RWPE2 (cell line): ENCODE data around the gene HUNK.

Source experiments
- ATAC-seq: fragments of 200-7000 bp; cut with Tn5 transposase; 3 replicates; pipeline ENCODE4 v1.9.1; 2021; ENCODE audit warnings: low read depth
- DNase-seq: peaks from one replicate; pipeline ENCODE4 v3.0.0-alpha.2; 2020; ENCODE audit warnings: low spot score
- H3K27ac ChIP-seq: fragments of 450-650 bp; 2 replicates; pipeline ENCODE4 v1.5.1; 2017; ENCODE audit warnings: mild to moderate bottlenecking; ENCODE audit not compliant: poor library complexity, severe bottlenecking
- H3K27me3 ChIP-seq: fragments of 250-450 bp; sonication (Bioruptor Pico); 2 replicates; pipeline ENCODE4 v1.5.1; 2021; ENCODE audit warnings: mild to moderate bottlenecking, moderate library complexity; ENCODE audit not compliant: insufficient read depth, poor library complexity, severe bottlenecking
- H3K36me3 ChIP-seq: fragments of 250-450 bp; sonication (Bioruptor Pico); 2 replicates; pipeline ENCODE4 v1.5.1; 2020; ENCODE audit warnings: low read depth, mild to moderate bottlenecking, moderate library complexity
- H3K4me1 ChIP-seq: fragments of 250-450 bp; sonication (Bioruptor Pico); 2 replicates; pipeline ENCODE4 v1.5.1; 2021; ENCODE audit warnings: mild to moderate bottlenecking, moderate library complexity; ENCODE audit not compliant: insufficient read depth, poor library complexity, severe bottlenecking
- H3K4me3 ChIP-seq: fragments of 250-450 bp; sonication (Bioruptor Pico); 2 replicates; pipeline ENCODE4 v1.5.1; 2021; ENCODE audit warnings: mild to moderate bottlenecking, moderate library complexity; ENCODE audit not compliant: severe bottlenecking
- H3K9me3 ChIP-seq: fragments of 250-450 bp; sonication (Bioruptor Pico); 2 replicates; pipeline ENCODE4 v1.5.1; 2021; ENCODE audit warnings: mild to moderate bottlenecking, moderate library complexity; ENCODE audit not compliant: severe bottlenecking
- TF ChIP-seq, protein P1 (sequence below): fragments of 450-650 bp; IDR thresholded peaks from one replicate; pipeline ENCODE4 v1.5.1; 2017; ENCODE audit warnings: mild to moderate bottlenecking, moderate library complexity; ENCODE audit not compliant: poor library complexity, severe bottlenecking

HUNK gene

DNA sequence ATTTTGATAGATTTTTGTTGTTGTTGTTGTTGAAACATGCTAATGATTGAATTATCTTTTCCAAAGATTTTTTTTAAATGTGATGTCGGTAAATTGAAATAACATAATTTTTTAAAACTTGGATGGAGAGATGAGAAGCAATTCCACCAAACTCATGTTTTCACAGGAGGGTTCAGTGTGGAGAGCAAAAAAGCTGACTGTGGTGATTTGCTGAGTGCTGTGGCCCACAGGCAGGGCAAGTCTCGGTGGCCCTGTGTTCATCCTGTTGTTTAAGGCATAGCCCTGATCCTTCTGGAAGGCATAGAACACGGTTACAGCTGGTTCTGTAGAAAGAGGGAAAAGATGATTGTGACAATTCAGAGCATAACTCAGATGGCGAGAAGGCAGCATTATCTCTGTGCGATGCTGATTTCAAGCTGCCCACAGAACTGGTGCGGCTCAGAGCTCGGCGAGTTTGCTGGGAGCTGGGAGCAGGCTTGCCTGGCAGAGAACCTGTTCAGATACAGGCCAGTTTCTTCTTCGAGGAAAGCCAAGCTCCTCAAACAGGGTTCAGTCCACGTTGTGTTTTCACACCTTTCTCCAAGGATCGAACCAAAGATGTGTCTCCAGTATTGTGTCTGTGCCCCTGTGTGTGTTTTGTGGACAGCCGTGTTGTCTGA lies 127.1 kb downstream of the HUNK start:
- no peaks in the 10 kb centered on the region for H3K9me3 ChIP-seq
- TF ChIP-seq, protein P1, sequence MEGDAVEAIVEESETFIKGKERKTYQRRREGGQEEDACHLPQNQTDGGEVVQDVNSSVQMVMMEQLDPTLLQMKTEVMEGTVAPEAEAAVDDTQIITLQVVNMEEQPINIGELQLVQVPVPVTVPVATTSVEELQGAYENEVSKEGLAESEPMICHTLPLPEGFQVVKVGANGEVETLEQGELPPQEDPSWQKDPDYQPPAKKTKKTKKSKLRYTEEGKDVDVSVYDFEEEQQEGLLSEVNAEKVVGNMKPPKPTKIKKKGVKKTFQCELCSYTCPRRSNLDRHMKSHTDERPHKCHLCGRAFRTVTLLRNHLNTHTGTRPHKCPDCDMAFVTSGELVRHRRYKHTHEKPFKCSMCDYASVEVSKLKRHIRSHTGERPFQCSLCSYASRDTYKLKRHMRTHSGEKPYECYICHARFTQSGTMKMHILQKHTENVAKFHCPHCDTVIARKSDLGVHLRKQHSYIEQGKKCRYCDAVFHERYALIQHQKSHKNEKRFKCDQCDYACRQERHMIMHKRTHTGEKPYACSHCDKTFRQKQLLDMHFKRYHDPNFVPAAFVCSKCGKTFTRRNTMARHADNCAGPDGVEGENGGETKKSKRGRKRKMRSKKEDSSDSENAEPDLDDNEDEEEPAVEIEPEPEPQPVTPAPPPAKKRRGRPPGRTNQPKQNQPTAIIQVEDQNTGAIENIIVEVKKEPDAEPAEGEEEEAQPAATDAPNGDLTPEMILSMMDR = no peak
- H3K36me3 ChIP-seq = no peaks in the 10 kb centered on the region
- H3K27ac ChIP-seq = no peak overlapping the region
- ATAC-seq (no peak), DNase-seq (no peak)
- H3K4me3 ChIP-seq = no peak overlapping the region
- no peaks in the 10 kb centered on the region for H3K4me1 ChIP-seq
- peaks cover 18% of the 10 kb centered on the region for H3K27me3 ChIP-seq

DNA sequence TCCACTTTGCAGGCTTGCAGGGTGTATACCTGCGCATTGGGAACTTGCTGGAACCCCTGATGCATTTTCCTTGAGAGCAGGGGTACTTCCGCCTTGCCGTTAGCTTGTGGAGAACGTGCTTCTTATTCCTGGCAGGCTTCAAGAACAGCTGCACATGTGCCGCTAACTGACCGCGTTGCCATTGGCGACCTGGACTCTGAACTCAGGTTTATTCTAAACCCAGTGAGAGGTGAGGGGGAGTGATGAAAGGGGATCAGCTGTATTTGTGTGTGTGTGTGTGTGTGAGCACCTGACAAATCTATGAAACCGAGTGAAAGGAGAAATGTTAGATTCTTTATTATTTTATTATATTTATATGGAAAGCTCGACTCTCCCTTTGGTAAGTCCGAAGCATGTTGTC lies 128.6 kb downstream of the HUNK start:
- ATAC-seq (no peak), DNase-seq (no peak)
- H3K4me3 ChIP-seq = no peak overlapping the region
- no peaks in the 10 kb centered on the region for H3K4me1 ChIP-seq
- TF ChIP-seq, protein P1 = no peak
- peaks cover 13% of the 10 kb centered on the region for H3K27me3 ChIP-seq
- no peak overlapping the region for H3K27ac ChIP-seq
- H3K36me3 ChIP-seq = no peaks in the 10 kb centered on the region
- H3K9me3 ChIP-seq = no peaks in the 10 kb centered on the region

DNA sequence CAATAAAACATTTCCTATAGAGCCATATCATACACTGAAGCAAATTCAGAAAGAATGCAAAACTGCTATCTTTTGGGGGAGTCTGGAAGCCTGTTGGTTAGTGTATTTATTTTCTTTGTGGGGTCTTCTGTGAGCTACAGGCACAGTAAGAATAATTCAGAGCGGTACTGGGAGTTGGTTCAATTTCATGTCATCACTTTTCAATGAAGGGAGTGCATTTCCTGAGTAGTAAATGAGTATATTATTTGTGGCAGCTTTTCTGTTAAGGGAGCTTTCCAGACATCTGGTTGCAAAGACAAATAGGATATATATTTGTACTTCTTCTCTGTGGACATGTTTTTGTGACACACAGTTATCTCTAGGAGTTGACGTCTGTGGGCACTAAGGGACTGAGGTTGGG lies 130.6 kb downstream of the HUNK start:
- ATAC-seq (no peak), DNase-seq (no peak)
- H3K27me3 ChIP-seq = peaks cover 4% of the 10 kb centered on the region
- H3K27ac ChIP-seq = no peak overlapping the region
- H3K4me3 ChIP-seq = no peak overlapping the region
- H3K9me3 ChIP-seq = no peaks in the 10 kb centered on the region
- TF ChIP-seq, protein P1 = no peak
- H3K4me1 ChIP-seq = no peaks in the 10 kb centered on the region
- H3K36me3 ChIP-seq = no peaks in the 10 kb centered on the region

DNA sequence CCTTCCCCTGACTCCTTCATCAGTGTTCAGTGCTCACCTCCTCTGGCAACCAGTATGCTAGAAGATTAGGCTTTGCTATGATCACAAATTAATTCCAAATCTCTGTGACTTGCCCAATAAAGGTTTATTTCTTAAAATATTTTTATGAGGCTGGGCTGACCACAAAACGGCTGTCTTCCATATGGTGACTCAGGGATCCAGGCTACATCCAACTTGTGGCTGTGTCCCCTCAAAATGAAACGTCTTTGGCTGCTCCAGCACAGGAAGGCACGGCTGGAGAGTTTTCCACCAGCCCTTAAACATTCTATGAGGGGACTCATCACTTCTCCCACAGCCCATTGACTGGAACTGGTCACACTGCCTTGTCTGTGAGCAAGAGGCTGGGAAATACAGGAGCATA lies 131.5 kb downstream of the HUNK start:
- Histone ChIP-seq H3K27ac (no peak overlapping the region), H3K4me3 (no peak overlapping the region), H3K27me3 (peaks cover 4% of the 10 kb centered on the region), H3K4me1 (no peaks in the 10 kb centered on the region), H3K9me3 (no peaks in the 10 kb centered on the region), H3K36me3 (no peaks in the 10 kb centered on the region)
- DNase-seq = no peak
- TF ChIP-seq, protein P1 = no peak
- no peak for ATAC-seq

DNA sequence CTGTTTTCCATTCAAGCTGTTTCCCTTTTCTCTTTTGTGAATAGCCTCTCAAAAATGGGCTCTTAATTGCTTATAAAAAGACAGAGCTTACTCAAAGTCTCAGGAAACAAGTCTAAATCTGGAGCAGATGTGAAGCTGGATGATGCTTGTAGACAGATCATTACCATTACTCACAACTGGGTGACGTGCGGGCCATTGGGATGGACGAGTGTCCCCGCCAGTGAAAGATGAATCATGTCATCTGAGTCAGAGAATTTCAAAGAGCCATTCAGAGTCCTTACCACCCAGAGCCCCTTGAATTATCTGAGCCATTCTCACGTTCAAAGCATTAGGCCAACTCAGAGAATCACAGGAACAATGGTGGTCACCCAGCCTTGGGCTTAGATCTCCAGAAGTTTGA lies 134.6 kb downstream of the HUNK start:
- Histone ChIP-seq H3K9me3 (no peaks in the 10 kb centered on the region), H3K4me1 (no peaks in the 10 kb centered on the region), H3K36me3 (no peaks in the 10 kb centered on the region), H3K4me3 (no peak overlapping the region), H3K27ac (no peak overlapping the region), H3K27me3 (no peaks in the 10 kb centered on the region)
- TF ChIP-seq, protein P1 = no peak
- ATAC-seq = peak; percentile 36; the same call in 1 of the 3 replicates
- no peak for DNase-seq
